T-helper 1 cell treated with Interleukin-12 subunit alpha and Interleukin-12 subunit beta and Interleukin-4 antibody, amounts not matched to agents 30 ng/mL and 1 ng/mL, for 36 hours (primary cell): ENCODE measurements around the gene FRRS1L. TPM values are rescaled to one million over a fixed set of nuclear protein-coding genes. Genes with fewer than 3 reads are reported as not detected.

Experiments used
- total RNA-seq: library from RNA; stranded (reverse); gene quantifications from 2 replicates; pipeline ENCODE4 v1.2.3, GENCODE V29; 2022

FRRS1L gene
- total RNA-seq, 1 donor from 2014 or later = not detected

Other genes with a start within 250 kb of the FRRS1L start
- 27.9 and 32.9 TPM in 2 replicates for gene ELP1, start 233.1 kb downstream of the FRRS1L start, total RNA-seq
- 11.0 and 11.1 TPM in 2 replicates for gene ABITRAM, start 232.8 kb downstream of the FRRS1L start, total RNA-seq
- 11.3 and 11.5 TPM in 2 replicates for gene CTNNAL1, start 153.8 kb downstream of the FRRS1L start, total RNA-seq
- 26.9 and 30.5 TPM in 2 replicates for gene TMEM245, start 47.3 kb downstream of the FRRS1L start, total RNA-seq
- gene EPB41L4B, start 153.8 kb upstream of the FRRS1L start, total RNA-seq = 0.56 and 0.61 TPM in 2 replicates